SK-N-SH (cell line): ENCODE data around the gene TENT4A. TPM values are rescaled to one million over a fixed set of nuclear protein-coding genes. Genes with fewer than 3 reads are reported as not detected.

Experiments
- CTCF ChIA-PET: fragments of 300-600, 350-600 bp; formaldehyde crosslinking; extraction: SDS; loops from one replicate; lab custom pipeline; 2021; lab: Yijun Ruan, JAX
- POLR2A ChIA-PET: fragments of 350-600 bp; sonication (Branson Sonifier 250); formaldehyde crosslinking; extraction: SDS; loops from one replicate; lab custom pipeline; 2020; ENCODE audit warnings: antibody characterized with exemption, inconsistent platforms; lab: Yijun Ruan, JAX
- DNase-seq: peaks from one replicate; pipeline ENCODE4 v3.0.0; 2012
- H2AFZ ChIP-seq: fragments of 200-600 bp; sonication (generic); 2 replicates; pipeline ENCODE4 v1.8.1; 2016; ENCODE audit warnings: antibody characterized with exemption, mild to moderate bottlenecking, low read depth
- H3F3A ChIP-seq: fragments of 200-600 bp; sonication (generic); replicated peaks from 2 replicates; pipeline ENCODE3; 2016; ENCODE audit warnings: antibody characterized with exemption, mild to moderate bottlenecking; ENCODE audit not compliant: insufficient read depth
- H3K27ac ChIP-seq, 2 experiments: fragments of 200-500 bp in 1 of 2; fragments of 200-600 bp in 1 of 2; sonication (Bioruptor generic) in 1 of 2; sonication (generic), shearing (Covaris generic) in 1 of 2; 2 replicates each; pipeline versions ENCODE4 v1.5.1 to v1.6.1; 2014 to 2016; ENCODE audit warnings: low read depth in 2 of 2, inconsistent platforms in 1 of 2, low read length in 1 of 2, mild to moderate bottlenecking in 1 of 2, mixed read lengths in 1 of 2
- H3K27me3 ChIP-seq: fragments of 200-600 bp; sonication (generic), shearing (Covaris generic); 2 replicates; pipeline ENCODE4 v1.6.1; 2016; ENCODE audit warnings: mixed run types; ENCODE audit not compliant: insufficient read depth
- H3K36me3 ChIP-seq, 2 experiments: fragments of 200-500 bp in 1 of 2; fragments of 200-600 bp in 1 of 2; sonication (Bioruptor generic) in 1 of 2; sonication (generic) in 1 of 2; replicated peaks in 1 of 2; 2 replicates each; pipeline versions ENCODE3 to v1.5.1; 2014 to 2016; ENCODE audit warnings: low read length in 1 of 2, mild to moderate bottlenecking in 1 of 2; ENCODE audit not compliant: insufficient read depth in 2 of 2, control insufficient read depth in 1 of 2
- H3K4me1 ChIP-seq, 2 experiments: fragments of 200-500 bp in 1 of 2; fragments of 200-600 bp in 1 of 2; sonication (Bioruptor generic) in 1 of 2; sonication (generic), shearing (Covaris generic) in 1 of 2; 2 replicates each; pipeline versions ENCODE4 v1.5.1 to v1.6.1; 2014 to 2016; ENCODE audit warnings: low read depth in 1 of 2, low read length in 1 of 2, mixed run types in 1 of 2; ENCODE audit not compliant: insufficient read depth in 2 of 2, control insufficient read depth in 1 of 2
- H3K4me2 ChIP-seq: fragments of 200-600 bp; sonication (generic), shearing (Covaris generic); 2 replicates; pipeline ENCODE4 v1.6.1; 2017; ENCODE audit warnings: mixed run types
- H3K4me3 ChIP-seq, 2 experiments: fragments of 200-500 bp in 1 of 2; fragments of 200-600 bp in 1 of 2; sonication (Bioruptor generic) in 1 of 2; sonication (generic), shearing (Covaris generic) in 1 of 2; 2 replicates each; pipeline versions ENCODE4 v1.5.1 to v1.8.1; 2014 to 2016; ENCODE audit warnings: low read depth in 2 of 2, inconsistent platforms in 1 of 2, low read length in 1 of 2, mild to moderate bottlenecking in 1 of 2, mixed read lengths in 1 of 2, moderate library complexity in 1 of 2
- H3K79me2 ChIP-seq: fragments of 200-600 bp; sonication (generic); 2 replicates; pipeline ENCODE4 v1.8.1; 2017; ENCODE audit warnings: mild to moderate bottlenecking; ENCODE audit not compliant: insufficient read depth
- H3K9ac ChIP-seq: fragments of 200-600 bp; sonication (generic); 2 replicates; pipeline ENCODE4 v1.6.1; 2017; ENCODE audit warnings: mixed run types
- H3K9me2 ChIP-seq: fragments of 200-600 bp; sonication (generic); 2 replicates; pipeline ENCODE4 v1.6.1; 2017; ENCODE audit warnings: mixed run types
- H3K9me3 ChIP-seq: fragments of 200-600 bp; sonication (generic); 2 replicates; pipeline ENCODE4 v1.6.1; 2017; ENCODE audit warnings: mixed run types, mild to moderate bottlenecking, moderate library complexity
- H4K20me1 ChIP-seq: fragments of 200-600 bp; sonication (generic); 2 replicates; pipeline ENCODE4 v1.6.1; 2017; ENCODE audit warnings: mild to moderate bottlenecking, mixed run types; ENCODE audit not compliant: insufficient read depth
- CHD2 ChIP-seq: fragments of 150-350 bp; IDR thresholded peaks from 2 replicates; pipeline ENCODE4 v1.6.1; 2018; ENCODE audit warnings: low read length; ENCODE audit not compliant: partially characterized antibody
- EZH2phosphoT487 ChIP-seq: fragments of 200-600 bp; sonication (generic); IDR thresholded peaks from 2 replicates; pipeline ENCODE4 v1.6.1; 2017; ENCODE audit warnings: low read depth, mixed run types, mild to moderate bottlenecking, antibody characterized with exemption, moderate library complexity, borderline replicate concordance
- FOSL2 ChIP-seq: IDR thresholded peaks from 2 replicates; pipeline ENCODE4 v1.4.0; 2012; ENCODE audit warnings: low read depth, mild to moderate bottlenecking, moderate library complexity, borderline replicate concordance
- FOXJ3 ChIP-seq: sonication (generic); formaldehyde crosslinking; IDR thresholded peaks from 2 replicates; pipeline ENCODE4 v1.5.1; 2020; ENCODE audit warnings: mild to moderate bottlenecking, missing genetic modification reagents
- FOXM1 ChIP-seq: IDR thresholded peaks from 2 replicates; pipeline ENCODE4 v1.4.0; 2012; ENCODE audit warnings: low read depth, mild to moderate bottlenecking
- GABPA ChIP-seq: IDR thresholded peaks from 2 replicates; pipeline ENCODE4 v1.4.0; 2012; ENCODE audit warnings: low read depth, mild to moderate bottlenecking
- GATA2 ChIP-seq: sonication (generic); formaldehyde crosslinking; IDR thresholded peaks from 2 replicates; pipeline ENCODE4 v1.5.0; 2020; ENCODE audit warnings: mild to moderate bottlenecking, missing genetic modification reagents
- MEF2A ChIP-seq: IDR thresholded peaks from 2 replicates; pipeline ENCODE4 v1.4.0; 2012; ENCODE audit warnings: low read depth, borderline replicate concordance
- MXI1 ChIP-seq: IDR thresholded peaks from 2 replicates; pipeline ENCODE4 v1.6.1; 2012; ENCODE audit warnings: mild to moderate bottlenecking, low read depth, low read length, improper control_type of control experiment
- NFIC ChIP-seq: IDR thresholded peaks from 2 replicates; pipeline ENCODE4 v1.4.0; 2012; ENCODE audit warnings: borderline replicate concordance
- POLR2AphosphoS5 ChIP-seq: IDR thresholded peaks from 2 replicates; pipeline ENCODE4 v1.6.1; 2012; ENCODE audit warnings: low read depth, low read length
- RAD21 ChIP-seq: IDR thresholded peaks from 2 replicates; pipeline ENCODE4 v1.6.1; 2012; ENCODE audit warnings: mild to moderate bottlenecking, low read length
- RCOR1 ChIP-seq: fragments of 150-350 bp; IDR thresholded peaks from 2 replicates; pipeline ENCODE4 v1.6.1; 2017; ENCODE audit warnings: antibody characterized with exemption, low read length
- RFX5 ChIP-seq: IDR thresholded peaks from 2 replicates; pipeline ENCODE4 v1.6.1; 2012; ENCODE audit warnings: mild to moderate bottlenecking, improper control_type of control experiment, low read length
- RXRA ChIP-seq: IDR thresholded peaks from 2 replicates; pipeline ENCODE4 v1.4.0; 2012; ENCODE audit warnings: low read depth, mild to moderate bottlenecking, borderline replicate concordance
- SIN3A ChIP-seq: IDR thresholded peaks from 2 replicates; pipeline ENCODE4 v1.6.1; 2012; ENCODE audit warnings: low read depth, mild to moderate bottlenecking, low read length, moderate library complexity, borderline replicate concordance
- SMC3 ChIP-seq: IDR thresholded peaks from 2 replicates; pipeline ENCODE4 v1.6.1; 2012; ENCODE audit warnings: low read depth, low read length, improper control_type of control experiment
- TAF1 ChIP-seq: IDR thresholded peaks from 2 replicates; pipeline ENCODE4 v1.6.1; 2012; ENCODE audit warnings: low read depth, mild to moderate bottlenecking, low read length, moderate library complexity, borderline replicate concordance
- TCF12 ChIP-seq: IDR thresholded peaks from 2 replicates; pipeline ENCODE4 v1.4.0; 2012
- TEAD4 ChIP-seq: IDR thresholded peaks from 2 replicates; pipeline ENCODE4 v1.4.0; 2012; ENCODE audit warnings: mild to moderate bottlenecking, borderline replicate concordance; ENCODE audit not compliant: insufficient read depth
- YY1 ChIP-seq: IDR thresholded peaks from 2 replicates; pipeline ENCODE4 v1.4.0; 2012; ENCODE audit warnings: low read depth, mild to moderate bottlenecking
- WGBS: methylation state at CpG from one replicate; pipeline ENCODE4 v1.1.6; 2017; ENCODE audit warnings: low lambda C conversion rate; 5-methylcytosine and 5-hydroxymethylcytosine counted together
- polyA plus RNA-seq, 3 experiments: library from polyadenylated mRNA; depleted of rRNA; stranded (reverse); fragments of >200 nt; gene quantifications; 2 replicates each; pipeline ENCODE4 v1.2.3, GENCODE V29; 2012
- TF ChIP-seq, protein P1 (sequence below): IDR thresholded peaks from 2 replicates; pipeline ENCODE4 v1.4.0; 2012; ENCODE audit warnings: low read depth
- TF ChIP-seq, protein P2 (sequence below): IDR thresholded peaks from 2 replicates; pipeline ENCODE4; 2012
- TF ChIP-seq, protein P3 (sequence below): IDR thresholded peaks from 2 replicates; pipeline ENCODE4 v1.6.1; 2012; ENCODE audit warnings: mild to moderate bottlenecking, low read depth, low read length, moderate library complexity
- TF ChIP-seq, protein P4 (sequence below): IDR thresholded peaks from 2 replicates; pipeline ENCODE4 v1.4.0; 2012; ENCODE audit warnings: low read depth, borderline replicate concordance
- TF ChIP-seq, protein P5 (sequence below): fragments of 200-600 bp; sonication (generic); IDR thresholded peaks from 2 replicates; pipeline ENCODE4 v1.6.1; 2017; ENCODE audit warnings: antibody characterized with exemption, mild to moderate bottlenecking, moderate library complexity

TENT4A gene
- polyA plus RNA-seq, 1 of the 3 experiments (the other 2 are of a cell fraction): 6.0 TPM

DNA sequence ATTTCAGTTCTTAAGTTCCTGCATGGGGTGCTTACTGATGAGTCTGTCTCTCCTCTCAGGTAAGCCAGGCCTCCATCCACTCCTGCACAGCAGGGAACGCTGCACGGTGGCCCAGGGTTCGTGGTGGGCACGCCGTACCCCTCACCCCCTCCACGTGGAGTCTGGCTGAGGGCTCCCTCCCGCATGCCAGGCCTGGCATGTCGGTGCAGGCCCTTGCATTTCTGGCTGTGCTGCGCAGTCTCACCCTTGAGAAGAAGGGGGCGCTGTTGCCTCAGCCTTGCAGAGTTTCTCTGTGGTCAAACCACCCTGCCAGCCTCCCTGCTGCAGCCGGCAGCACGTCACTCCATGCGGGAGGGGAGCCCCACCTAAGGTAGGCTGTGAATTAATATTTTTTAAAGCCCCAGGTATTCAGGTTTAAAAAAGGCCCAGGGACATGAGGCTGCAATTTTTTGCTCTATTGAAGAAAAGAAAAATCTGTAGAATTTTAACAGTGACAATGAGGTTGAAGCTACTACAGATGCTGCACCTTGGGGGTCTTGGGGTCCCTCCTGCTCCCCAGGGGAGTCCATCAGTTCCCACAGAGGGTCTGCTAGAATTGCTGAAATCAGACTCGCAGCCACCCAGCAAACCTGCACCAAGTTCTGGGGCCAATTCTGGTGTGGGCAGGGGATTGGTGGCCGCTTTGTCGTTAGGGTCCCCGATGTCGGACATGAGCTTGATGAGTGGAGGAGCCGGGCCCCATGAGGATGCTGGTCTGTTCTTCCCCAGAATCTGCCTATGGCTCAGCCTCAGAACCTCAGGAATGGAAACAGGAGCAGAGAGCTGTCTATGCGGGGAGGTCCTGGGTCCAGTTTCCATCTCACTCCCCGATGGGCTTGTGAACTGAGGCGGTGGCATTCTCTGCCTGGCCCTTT lies 52.6 kb downstream of the TENT4A start:
- POLR2A ChIA-PET: no interaction called here
- H2AFZ ChIP-seq: peak overlapping the region; percentile 73
- H3F3A ChIP-seq: peaks cover 6% of the 10 kb centered on the region
- TF ChIP-seq NFIC: no peak
- TF ChIP-seq, protein P1, sequence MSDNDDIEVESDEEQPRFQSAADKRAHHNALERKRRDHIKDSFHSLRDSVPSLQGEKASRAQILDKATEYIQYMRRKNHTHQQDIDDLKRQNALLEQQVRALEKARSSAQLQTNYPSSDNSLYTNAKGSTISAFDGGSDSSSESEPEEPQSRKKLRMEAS: peak; percentile 93
- TF ChIP-seq, protein P2, sequence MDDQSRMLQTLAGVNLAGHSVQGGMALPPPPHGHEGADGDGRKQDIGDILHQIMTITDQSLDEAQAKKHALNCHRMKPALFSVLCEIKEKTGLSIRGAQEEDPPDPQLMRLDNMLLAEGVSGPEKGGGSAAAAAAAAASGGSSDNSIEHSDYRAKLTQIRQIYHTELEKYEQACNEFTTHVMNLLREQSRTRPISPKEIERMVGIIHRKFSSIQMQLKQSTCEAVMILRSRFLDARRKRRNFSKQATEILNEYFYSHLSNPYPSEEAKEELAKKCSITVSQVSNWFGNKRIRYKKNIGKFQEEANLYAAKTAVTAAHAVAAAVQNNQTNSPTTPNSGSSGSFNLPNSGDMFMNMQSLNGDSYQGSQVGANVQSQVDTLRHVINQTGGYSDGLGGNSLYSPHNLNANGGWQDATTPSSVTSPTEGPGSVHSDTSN: no peak
- no peak for TF ChIP-seq RFX5
- TF ChIP-seq, protein P3, sequence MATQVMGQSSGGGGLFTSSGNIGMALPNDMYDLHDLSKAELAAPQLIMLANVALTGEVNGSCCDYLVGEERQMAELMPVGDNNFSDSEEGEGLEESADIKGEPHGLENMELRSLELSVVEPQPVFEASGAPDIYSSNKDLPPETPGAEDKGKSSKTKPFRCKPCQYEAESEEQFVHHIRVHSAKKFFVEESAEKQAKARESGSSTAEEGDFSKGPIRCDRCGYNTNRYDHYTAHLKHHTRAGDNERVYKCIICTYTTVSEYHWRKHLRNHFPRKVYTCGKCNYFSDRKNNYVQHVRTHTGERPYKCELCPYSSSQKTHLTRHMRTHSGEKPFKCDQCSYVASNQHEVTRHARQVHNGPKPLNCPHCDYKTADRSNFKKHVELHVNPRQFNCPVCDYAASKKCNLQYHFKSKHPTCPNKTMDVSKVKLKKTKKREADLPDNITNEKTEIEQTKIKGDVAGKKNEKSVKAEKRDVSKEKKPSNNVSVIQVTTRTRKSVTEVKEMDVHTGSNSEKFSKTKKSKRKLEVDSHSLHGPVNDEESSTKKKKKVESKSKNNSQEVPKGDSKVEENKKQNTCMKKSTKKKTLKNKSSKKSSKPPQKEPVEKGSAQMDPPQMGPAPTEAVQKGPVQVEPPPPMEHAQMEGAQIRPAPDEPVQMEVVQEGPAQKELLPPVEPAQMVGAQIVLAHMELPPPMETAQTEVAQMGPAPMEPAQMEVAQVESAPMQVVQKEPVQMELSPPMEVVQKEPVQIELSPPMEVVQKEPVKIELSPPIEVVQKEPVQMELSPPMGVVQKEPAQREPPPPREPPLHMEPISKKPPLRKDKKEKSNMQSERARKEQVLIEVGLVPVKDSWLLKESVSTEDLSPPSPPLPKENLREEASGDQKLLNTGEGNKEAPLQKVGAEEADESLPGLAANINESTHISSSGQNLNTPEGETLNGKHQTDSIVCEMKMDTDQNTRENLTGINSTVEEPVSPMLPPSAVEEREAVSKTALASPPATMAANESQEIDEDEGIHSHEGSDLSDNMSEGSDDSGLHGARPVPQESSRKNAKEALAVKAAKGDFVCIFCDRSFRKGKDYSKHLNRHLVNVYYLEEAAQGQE: no peak
- no peak for TF ChIP-seq FOXJ3 (CRISPR knock-in tag)
- no peak for TF ChIP-seq EZH2phosphoT487
- TF ChIP-seq YY1: no peak
- no peak for TF ChIP-seq RXRA
- TF ChIP-seq CHD2: peak; percentile 23
- no peak for TF ChIP-seq FOXM1
- no peak for TF ChIP-seq GATA2 (CRISPR knock-in tag)
- no peak; the same call in 1 of the 2 replicates for TF ChIP-seq TAF1
- no peak for TF ChIP-seq TCF12
- TF ChIP-seq, protein P4, sequence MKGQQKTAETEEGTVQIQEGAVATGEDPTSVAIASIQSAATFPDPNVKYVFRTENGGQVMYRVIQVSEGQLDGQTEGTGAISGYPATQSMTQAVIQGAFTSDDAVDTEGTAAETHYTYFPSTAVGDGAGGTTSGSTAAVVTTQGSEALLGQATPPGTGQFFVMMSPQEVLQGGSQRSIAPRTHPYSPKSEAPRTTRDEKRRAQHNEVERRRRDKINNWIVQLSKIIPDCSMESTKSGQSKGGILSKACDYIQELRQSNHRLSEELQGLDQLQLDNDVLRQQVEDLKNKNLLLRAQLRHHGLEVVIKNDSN: no peak
- no peak for TF ChIP-seq GABPA
- 0 out of 2 replicates have a peak, but pooled peaks have one; percentile 16 for TF ChIP-seq RCOR1
- TF ChIP-seq MEF2A: no peak
- TF ChIP-seq MXI1: peak; percentile 92
- TF ChIP-seq, protein P5, sequence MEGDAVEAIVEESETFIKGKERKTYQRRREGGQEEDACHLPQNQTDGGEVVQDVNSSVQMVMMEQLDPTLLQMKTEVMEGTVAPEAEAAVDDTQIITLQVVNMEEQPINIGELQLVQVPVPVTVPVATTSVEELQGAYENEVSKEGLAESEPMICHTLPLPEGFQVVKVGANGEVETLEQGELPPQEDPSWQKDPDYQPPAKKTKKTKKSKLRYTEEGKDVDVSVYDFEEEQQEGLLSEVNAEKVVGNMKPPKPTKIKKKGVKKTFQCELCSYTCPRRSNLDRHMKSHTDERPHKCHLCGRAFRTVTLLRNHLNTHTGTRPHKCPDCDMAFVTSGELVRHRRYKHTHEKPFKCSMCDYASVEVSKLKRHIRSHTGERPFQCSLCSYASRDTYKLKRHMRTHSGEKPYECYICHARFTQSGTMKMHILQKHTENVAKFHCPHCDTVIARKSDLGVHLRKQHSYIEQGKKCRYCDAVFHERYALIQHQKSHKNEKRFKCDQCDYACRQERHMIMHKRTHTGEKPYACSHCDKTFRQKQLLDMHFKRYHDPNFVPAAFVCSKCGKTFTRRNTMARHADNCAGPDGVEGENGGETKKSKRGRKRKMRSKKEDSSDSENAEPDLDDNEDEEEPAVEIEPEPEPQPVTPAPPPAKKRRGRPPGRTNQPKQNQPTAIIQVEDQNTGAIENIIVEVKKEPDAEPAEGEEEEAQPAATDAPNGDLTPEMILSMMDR: peak; percentile 89
- peak; percentile 27; the same call in 1 of the 2 replicates for TF ChIP-seq SIN3A
- no peak for TF ChIP-seq POLR2AphosphoS5
- peak; percentile 91 for TF ChIP-seq RAD21
- peak; percentile 82 for TF ChIP-seq SMC3
- TF ChIP-seq TEAD4: no peak
- no peak for TF ChIP-seq FOSL2

More for the DNA sequence above, 52.6 kb downstream of the TENT4A start:
- H3K4me1 ChIP-seq: peaks cover 5 to 15% of the 10 kb centered on the region in 2 experiments
- peak overlapping the region; percentile 33 for H3K9ac ChIP-seq
- CTCF ChIA-PET: interaction anchor here (0.6 to 3.1 kb wide), 34 partner anchors 10 to 990 kb away, joined by 3 to 21 read pairs (median 3); partner anchors contain the start of gene SRD5A1
- H3K27me3 ChIP-seq: no peaks in the 10 kb centered on the region
- DNase-seq: peak; percentile 88
- peak overlapping the region; percentile 67 for H3K4me2 ChIP-seq
- 10% methylated on average over 16 of the region's 22 CpGs for WGBS
- no peaks in the 10 kb centered on the region for H3K9me2 ChIP-seq
- no peaks in the 10 kb centered on the region for H4K20me1 ChIP-seq
- peak overlapping the region; percentile 51 to 79 for H3K27ac ChIP-seq
- no peaks in the 10 kb centered on the region for H3K9me3 ChIP-seq
- no peak overlapping the region; a peak in 2 of 4 replicates for H3K4me3 ChIP-seq
- peaks cover 0 to 2% of the 10 kb centered on the region in 2 experiments for H3K36me3 ChIP-seq
- no peaks in the 10 kb centered on the region for H3K79me2 ChIP-seq
